HG02938 (cell line): ENCODE results near the gene MRGPRG.
"Not testable (repeated sequence)": the region's sequence is repeated elsewhere in the genome, so short reads cannot be mapped to it uniquely, and the experiment has no call there.

ENCODE experiments used
- ATAC-seq: cut with Tn5 transposase; IDR thresholded peaks from one replicate; pipeline ENCODE4 v1.9.1; 2021; ENCODE audit warnings: mild to moderate bottlenecking, moderate library complexity; ENCODE audit not compliant: unreplicated experiment

MRGPRG gene

GRCh38 chr11:3177931-3178330 lies 40.7 kb downstream of the MRGPRG start:
- ATAC-seq: no peak

- ATAC-seq: no peak
These were observed 42.1 kb downstream of the MRGPRG start for GRCh38 chr11:3176487-3176886.

- ATAC-seq: no peak
These were observed 43.4 kb downstream of the MRGPRG start for GRCh38 chr11:3175194-3175593.

- ATAC-seq: no peak
These were observed 44.2 kb downstream of the MRGPRG start for GRCh38 chr11:3174387-3174786.

DNA sequence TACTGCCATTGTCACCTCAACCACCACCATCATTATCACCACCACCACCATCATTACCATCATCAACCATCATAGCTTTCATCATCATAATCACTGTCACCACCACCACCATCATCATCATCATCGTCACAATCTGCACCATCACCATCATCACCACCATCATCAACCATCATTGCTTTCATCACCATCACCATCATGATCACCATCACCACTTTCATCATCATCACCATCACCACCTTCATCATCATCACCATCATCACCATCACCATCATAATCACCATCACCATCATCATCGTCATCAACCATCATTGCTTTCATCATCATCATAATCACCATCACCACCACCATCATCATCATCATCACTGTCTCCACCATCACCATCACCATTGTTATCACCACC lies 44.8 kb downstream of the MRGPRG start:
- no peak for ATAC-seq

DNA sequence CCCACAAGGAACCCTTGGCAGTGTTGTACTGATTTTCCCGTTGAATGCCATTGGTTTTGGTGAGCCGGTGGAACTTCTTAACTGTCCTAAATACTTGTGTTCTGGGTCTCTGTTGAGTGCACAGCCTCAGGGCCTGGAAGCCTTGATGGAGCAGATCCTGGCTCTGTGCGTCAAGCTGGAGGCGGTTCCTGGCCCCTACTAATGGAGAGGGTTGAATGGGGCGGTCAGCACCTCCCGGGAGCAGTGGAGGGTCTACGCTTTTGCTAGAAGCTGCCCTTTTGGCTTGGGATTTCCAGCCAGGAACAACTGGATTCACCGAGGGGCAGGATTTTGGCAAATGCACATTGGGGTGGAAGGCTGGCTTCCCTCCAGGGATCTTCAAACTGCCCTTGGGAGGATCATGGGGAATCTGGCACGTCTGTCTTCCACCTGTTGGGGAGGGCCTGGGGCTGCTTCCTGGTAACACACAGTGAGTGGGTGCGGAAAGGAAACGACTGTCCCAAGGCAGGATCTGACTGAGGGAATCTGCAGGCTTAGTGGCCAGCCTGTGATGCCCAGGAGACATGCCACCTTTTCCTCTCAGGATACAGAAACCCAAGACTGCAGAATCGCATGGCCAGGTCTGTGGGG lies 46.6 kb downstream of the MRGPRG start:
- ATAC-seq: no peak

GRCh38 chr11:3170756-3171650 lies 47.6 kb downstream of the MRGPRG start:
- ATAC-seq: no peak

DNA sequence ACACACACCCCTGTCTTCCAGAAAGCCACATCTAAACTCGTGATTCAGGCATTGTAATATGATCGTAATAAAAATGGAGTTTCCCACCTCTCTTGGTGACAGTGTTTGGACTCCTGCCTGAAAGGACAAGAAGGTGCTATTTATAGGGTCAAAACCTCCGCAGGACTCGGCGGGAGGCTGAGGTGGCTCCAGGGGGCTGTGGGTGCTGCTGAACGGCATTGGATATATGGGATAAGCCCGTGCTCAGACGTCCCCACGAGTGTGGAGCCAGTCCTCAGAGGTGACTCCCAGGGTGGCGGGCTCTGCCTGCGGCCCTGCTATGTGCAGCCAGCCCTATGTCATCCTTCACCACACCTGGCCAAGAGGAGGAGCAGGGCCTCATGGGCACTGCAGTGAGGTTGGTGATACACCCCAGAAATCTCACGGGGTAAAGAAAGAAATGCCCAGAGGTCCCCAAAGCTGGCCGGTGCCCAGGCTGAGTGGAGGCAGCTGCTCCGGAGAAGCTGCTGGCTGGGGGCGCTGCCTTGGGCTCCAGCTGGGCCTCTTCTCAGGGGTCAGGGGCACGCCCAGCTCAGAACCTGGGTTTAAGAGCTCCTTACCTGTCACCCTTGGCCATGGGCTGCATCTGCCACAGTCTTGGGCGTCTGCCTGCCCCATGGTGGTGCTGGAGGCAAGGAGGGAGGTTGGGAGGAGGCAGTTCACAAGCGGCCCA lies 48.4 kb downstream of the MRGPRG start:
- ATAC-seq: no peak

GRCh38 chr11:3169255-3170043 lies 49.2 kb downstream of the MRGPRG start:
- no peak for ATAC-seq

GRCh38 chr11:3168742-3169254 lies 49.8 kb downstream of the MRGPRG start:
- not testable (repeated sequence) for ATAC-seq
